HepG2 (cell line): ENCODE measurements around the gene DNASE2B. TPM values are rescaled to one million over a fixed set of nuclear protein-coding genes. Genes with fewer than 3 reads are reported as not detected.

ENCODE experiments used
- ATAC-seq: fragments of 200-7000 bp; cut with Tn5 transposase; 3 replicates; pipeline ENCODE4 v1.9.1; 2020; ENCODE audit warnings: mild to moderate bottlenecking, moderate library complexity
- BruUV-seq: library from RNA; stranded (reverse); fragments of 400-500 nt; replicated peaks from 2 replicates; lab custom pipeline; 2021; lab: Mats Ljungman, UMichigan
- CTCF ChIA-PET: fragments of 300-600 bp; formaldehyde crosslinking; extraction: SDS; loops from one replicate; lab custom pipeline; 2021; ENCODE audit warnings: low total read pairs, inconsistent platforms, low intra/inter-chr PET ratio; lab: Yijun Ruan, JAX
- POLR2A ChIA-PET: fragments of 350-600 bp; sonication (Branson Sonifier 250); formaldehyde crosslinking; loops from one replicate; lab custom pipeline; 2020; ENCODE audit warnings: antibody characterized with exemption, inconsistent platforms; lab: Yijun Ruan, JAX
- DNase-seq: peaks from one replicate; pipeline ENCODE4 v3.0.0-alpha.2; 2015; ENCODE audit warnings: low spot score
- FAIRE-seq: peaks from 3 replicates; lab custom pipeline; 2011; peaks lifted over from hg19 to GRCh38; lab: Jason Lieb, UNC
- H2AFZ ChIP-seq: one replicate; pipeline ENCODE4 v1.6.1; 2011; ENCODE audit warnings: low read length, inconsistent platforms
- H3K27ac ChIP-seq: fragments of 300-600 bp; 3 replicates; pipeline ENCODE4 v1.8.0; 2011; ENCODE audit warnings: mixed run types, mild to moderate bottlenecking, mixed read lengths, low read length, inconsistent platforms; ENCODE audit not compliant: insufficient read depth; ENCODE audit errors: extremely low read length
- H3K27me3 ChIP-seq, 2 experiments: fragments of 200-600 bp in 1 of 2; 2 replicates in 1 of 2; 3 replicates in 1 of 2; pipeline versions ENCODE4 v1.6.0 to v1.8.0; 2011; ENCODE audit warnings: low read length in 2 of 2, mild to moderate bottlenecking in 2 of 2, moderate library complexity in 2 of 2, inconsistent platforms in 1 of 2; ENCODE audit not compliant: insufficient read depth in 2 of 2, control insufficient read depth in 1 of 2
- H3K36me3 ChIP-seq, 2 experiments: fragments of 200-600 bp in 1 of 2; replicated peaks in 1 of 2; 2 replicates in 1 of 2; 3 replicates in 1 of 2; pipeline versions ENCODE4 v1.5.1 to v1.8.0; 2011; ENCODE audit warnings: low read length in 2 of 2, inconsistent platforms in 1 of 2; ENCODE audit not compliant: insufficient read depth in 2 of 2, control insufficient read depth in 1 of 2
- H3K4me1 ChIP-seq: 2 replicates; pipeline ENCODE4 v1.5.1; 2012; ENCODE audit warnings: low read length, inconsistent platforms; ENCODE audit not compliant: insufficient read depth
- H3K4me2 ChIP-seq: 2 replicates; pipeline ENCODE4 v1.6.0; 2011; ENCODE audit warnings: low read depth, low read length, inconsistent platforms
- H3K4me3 ChIP-seq, 3 experiments: fragments of 200-600 bp in 1 of 3; sonication (generic), shearing (Covaris generic) in 1 of 3; replicated peaks in 1 of 3; 2 replicates each; pipeline ENCODE4 v1.5.1; 2011 to 2016; ENCODE audit warnings: low read length in 3 of 3, inconsistent platforms in 2 of 3, low read depth in 2 of 3, mild to moderate bottlenecking in 2 of 3, control low read depth in 1 of 3, mixed read lengths in 1 of 3; ENCODE audit not compliant: insufficient read depth in 1 of 3
- H3K79me2 ChIP-seq: one replicate; pipeline ENCODE4 v1.6.1; 2011; ENCODE audit warnings: low read length, inconsistent platforms; ENCODE audit not compliant: insufficient read depth
- H3K9ac ChIP-seq: 2 replicates; pipeline ENCODE4 v1.6.0; 2011; ENCODE audit warnings: mild to moderate bottlenecking, low read depth, low read length, inconsistent platforms; ENCODE audit not compliant: insufficient read depth
- H3K9me3 ChIP-seq: 2 replicates; pipeline ENCODE4 v1.5.1; 2012; ENCODE audit warnings: mild to moderate bottlenecking, low read length
- H4K20me1 ChIP-seq: 2 replicates; pipeline ENCODE4 v1.6.0; 2011; ENCODE audit warnings: inconsistent platforms, mild to moderate bottlenecking, low read length, moderate library complexity; ENCODE audit not compliant: insufficient read depth
- AGO1 ChIP-seq: fragments of 200-400 bp; formaldehyde crosslinking; IDR thresholded peaks from 2 replicates; pipeline ENCODE4 v1.6.1; 2017; ENCODE audit warnings: mild to moderate bottlenecking, low read depth, low read length, moderate library complexity; ENCODE audit not compliant: poor library complexity, severe bottlenecking
- CREM ChIP-seq, 2 experiments: sonication (generic) in 1 of 2; formaldehyde crosslinking in 1 of 2; IDR thresholded peaks; 2 replicates each; pipeline versions ENCODE4 v1.4.0 to v1.6.1; 2016 to 2020; ENCODE audit warnings: antibody characterized with exemption in 1 of 2, mild to moderate bottlenecking in 1 of 2, missing genetic modification reagents in 1 of 2
- MEF2D ChIP-seq: sonication (generic); formaldehyde crosslinking; IDR thresholded peaks from 2 replicates; pipeline ENCODE4 v1.5.1; 2020; ENCODE audit warnings: mild to moderate bottlenecking, missing genetic modification reagents
- MYC ChIP-seq: sonication (generic); formaldehyde crosslinking; IDR thresholded peaks from 2 replicates; pipeline ENCODE4 v1.9.0; 2021; ENCODE audit warnings: missing genetic modification reagents, borderline replicate concordance
- RCOR2 ChIP-seq: IDR thresholded peaks from 2 replicates; pipeline ENCODE4 v1.6.1; 2016; ENCODE audit warnings: missing biosample characterization, missing genetic modification reagents
- WGBS: methylation state at CpG from one replicate; pipeline ENCODE4 v1.1.6; 2017; ENCODE audit warnings: low lambda C conversion rate; 5-methylcytosine and 5-hydroxymethylcytosine counted together
- in situ Hi-C: cut with HindIII; loops from 2 replicates; pipeline ENCODE4 v1.10.0; 2017; ENCODE audit warnings: low pct_unique_long_range_greater_than_20kb; ENCODE audit not compliant: extremely low pct_ligation_motif_present
- intact Hi-C: fragments of 100-400 bp; cut with micrococcal nuclease; formaldehyde crosslinking; loops from one replicate; pipeline ENCODE4 v1.10.0; 2022; ENCODE audit not compliant: unreplicated experiment
- polyA plus RNA-seq, 8 experiments: library from polyadenylated mRNA; depleted of rRNA in 3 of 8; stranded (reverse) in 7 of 8; unstranded in 1 of 8; fragments of >200 nt; fragmentation: Illumina TruSeq in 4 of 8; extraction: Trizol in 4 of 8; gene quantifications; 2 replicates each; pipeline versions ENCODE4 v1.2.1 to v1.2.3, GENCODE V29; 2011 to 2016; ENCODE audit warnings: low read depth in 4 of 8, missing spikeins in 1 of 8, mixed read lengths in 1 of 8; ENCODE audit not compliant: insufficient read depth in 1 of 8
- total RNA-seq, 5 experiments: library from RNA; depleted of rRNA; stranded (reverse); fragments of >200 nt; fragmentation: Illumina TruSeq; extraction: Trizol; gene quantifications; 2 replicates each; pipeline ENCODE4 v1.2.3, GENCODE V29; 2016; ENCODE audit warnings: low read depth in 1 of 5
- TF ChIP-seq, protein P1 (sequence below): sonication (generic); formaldehyde crosslinking; IDR thresholded peaks from 2 replicates; pipeline ENCODE4 v1.5.1; 2020; ENCODE audit warnings: missing genetic modification reagents, mild to moderate bottlenecking, borderline replicate concordance
- TF ChIP-seq, protein P2 (sequence below), 2 experiments: fragments of 450-650 bp in 1 of 2; sonication (generic) in 1 of 2; formaldehyde crosslinking; IDR thresholded peaks; 2 replicates each; pipeline versions ENCODE4 v1.5.0 to v1.8.0; 2020 to 2022; ENCODE audit warnings: mild to moderate bottlenecking in 1 of 2, missing genetic modification reagents in 1 of 2
- TF ChIP-seq, protein P3 (sequence below): sonication (generic); formaldehyde crosslinking; conservative IDR thresholded peaks from 2 replicates; pipeline ENCODE4 v1.4.0; 2020; ENCODE audit warnings: missing genetic modification reagents
- TF ChIP-seq, protein P4 (sequence below): sonication (generic); formaldehyde crosslinking; conservative IDR thresholded peaks from 2 replicates; pipeline ENCODE4 v1.8.0; 2022; ENCODE audit warnings: mild to moderate bottlenecking, moderate library complexity, missing genetic modification reagents

DNASE2B gene
- total and polyA plus RNA-seq, 2 of the 13 experiments (the other 11 are each of a cell fraction or from before 2014, with no cell fraction given): not detected

DNA sequence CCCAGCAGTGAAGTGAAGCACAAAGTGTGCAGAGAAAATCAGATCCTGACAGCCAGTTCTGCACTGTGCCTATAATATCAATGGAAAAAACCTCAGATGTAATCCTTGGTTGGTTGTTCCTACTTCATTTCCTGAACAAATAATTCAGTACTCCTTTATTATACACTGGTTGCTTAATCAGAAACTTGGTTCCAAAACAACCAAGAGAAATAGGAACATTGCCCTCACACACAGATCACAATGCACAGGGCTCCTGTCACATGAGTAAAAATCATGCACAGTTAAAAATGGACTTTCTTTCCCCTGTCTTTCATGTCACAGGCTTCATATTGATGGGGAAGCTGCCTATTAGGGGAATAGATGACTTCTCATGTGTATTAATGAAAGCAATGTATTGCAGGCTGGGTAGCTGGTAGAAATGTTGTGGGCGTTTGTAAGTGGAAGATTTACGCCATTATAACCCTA, 9.7 kb downstream of the DNASE2B start (continued):
- TF ChIP-seq, protein P1, sequence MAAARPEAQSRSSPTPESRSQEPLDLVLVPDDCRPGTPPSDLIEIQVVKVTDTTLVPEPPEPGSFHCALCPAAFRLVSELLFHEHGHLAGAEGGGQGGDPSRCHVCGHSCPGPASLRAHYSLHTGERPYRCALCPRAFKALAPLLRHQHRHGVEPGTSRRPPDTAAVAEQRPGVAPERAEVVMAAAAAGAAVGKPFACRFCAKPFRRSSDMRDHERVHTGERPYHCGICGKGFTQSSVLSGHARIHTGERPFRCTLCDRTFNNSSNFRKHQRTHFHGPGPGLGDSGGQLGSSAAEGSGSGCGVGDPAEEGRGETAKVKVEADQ (CRISPR knock-in tag): no peak
- TF ChIP-seq, protein P2, sequence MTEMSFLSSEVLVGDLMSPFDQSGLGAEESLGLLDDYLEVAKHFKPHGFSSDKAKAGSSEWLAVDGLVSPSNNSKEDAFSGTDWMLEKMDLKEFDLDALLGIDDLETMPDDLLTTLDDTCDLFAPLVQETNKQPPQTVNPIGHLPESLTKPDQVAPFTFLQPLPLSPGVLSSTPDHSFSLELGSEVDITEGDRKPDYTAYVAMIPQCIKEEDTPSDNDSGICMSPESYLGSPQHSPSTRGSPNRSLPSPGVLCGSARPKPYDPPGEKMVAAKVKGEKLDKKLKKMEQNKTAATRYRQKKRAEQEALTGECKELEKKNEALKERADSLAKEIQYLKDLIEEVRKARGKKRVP (CRISPR knock-in tag; IDR thresholded peaks at IDR 0.05): no peak
- TF ChIP-seq MEF2D (CRISPR knock-in tag) (no peak), RCOR2 (CRISPR knock-in tag) (no peak)
- TF ChIP-seq, protein P3, sequence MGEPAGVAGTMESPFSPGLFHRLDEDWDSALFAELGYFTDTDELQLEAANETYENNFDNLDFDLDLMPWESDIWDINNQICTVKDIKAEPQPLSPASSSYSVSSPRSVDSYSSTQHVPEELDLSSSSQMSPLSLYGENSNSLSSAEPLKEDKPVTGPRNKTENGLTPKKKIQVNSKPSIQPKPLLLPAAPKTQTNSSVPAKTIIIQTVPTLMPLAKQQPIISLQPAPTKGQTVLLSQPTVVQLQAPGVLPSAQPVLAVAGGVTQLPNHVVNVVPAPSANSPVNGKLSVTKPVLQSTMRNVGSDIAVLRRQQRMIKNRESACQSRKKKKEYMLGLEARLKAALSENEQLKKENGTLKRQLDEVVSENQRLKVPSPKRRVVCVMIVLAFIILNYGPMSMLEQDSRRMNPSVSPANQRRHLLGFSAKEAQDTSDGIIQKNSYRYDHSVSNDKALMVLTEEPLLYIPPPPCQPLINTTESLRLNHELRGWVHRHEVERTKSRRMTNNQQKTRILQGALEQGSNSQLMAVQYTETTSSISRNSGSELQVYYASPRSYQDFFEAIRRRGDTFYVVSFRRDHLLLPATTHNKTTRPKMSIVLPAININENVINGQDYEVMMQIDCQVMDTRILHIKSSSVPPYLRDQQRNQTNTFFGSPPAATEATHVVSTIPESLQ (CRISPR knock-in tag): no peak

DNA sequence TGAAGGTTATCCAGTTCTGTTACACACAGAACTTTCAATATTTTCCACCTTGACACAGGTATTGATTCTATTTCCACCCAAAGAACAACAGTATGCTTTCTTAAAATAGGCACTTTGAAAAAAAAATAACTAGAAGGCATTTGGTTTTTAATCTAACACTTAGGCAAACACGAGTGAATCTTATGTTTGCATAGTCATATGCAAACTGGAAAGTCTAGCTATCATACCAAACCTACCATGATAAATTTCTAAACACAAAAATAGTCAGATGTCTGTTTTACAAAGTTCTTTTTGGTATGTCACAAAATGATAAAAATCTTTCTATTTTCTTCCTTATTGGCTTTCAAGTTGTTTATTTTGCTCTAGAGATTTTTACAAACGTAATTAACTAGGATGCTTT, 11.6 kb downstream of the DNASE2B start:
- no TSS peak for BruUV-seq
- POLR2A ChIA-PET: no interaction called here
- DNase-seq (no peak), ATAC-seq (no peak), FAIRE-seq (no peak)
- H3K36me3 ChIP-seq: no peaks in the 10 kb centered on the region
- H4K20me1 ChIP-seq: no peaks in the 10 kb centered on the region
- TF ChIP-seq AGO1 (no peak), CREM (IDR thresholded peaks at IDR 0.05) (no peak), CREM (CRISPR knock-in tag; IDR thresholded peaks at IDR 0.05) (no peak), MYC (CRISPR knock-in tag) (no peak)
- TF ChIP-seq, protein P4, sequence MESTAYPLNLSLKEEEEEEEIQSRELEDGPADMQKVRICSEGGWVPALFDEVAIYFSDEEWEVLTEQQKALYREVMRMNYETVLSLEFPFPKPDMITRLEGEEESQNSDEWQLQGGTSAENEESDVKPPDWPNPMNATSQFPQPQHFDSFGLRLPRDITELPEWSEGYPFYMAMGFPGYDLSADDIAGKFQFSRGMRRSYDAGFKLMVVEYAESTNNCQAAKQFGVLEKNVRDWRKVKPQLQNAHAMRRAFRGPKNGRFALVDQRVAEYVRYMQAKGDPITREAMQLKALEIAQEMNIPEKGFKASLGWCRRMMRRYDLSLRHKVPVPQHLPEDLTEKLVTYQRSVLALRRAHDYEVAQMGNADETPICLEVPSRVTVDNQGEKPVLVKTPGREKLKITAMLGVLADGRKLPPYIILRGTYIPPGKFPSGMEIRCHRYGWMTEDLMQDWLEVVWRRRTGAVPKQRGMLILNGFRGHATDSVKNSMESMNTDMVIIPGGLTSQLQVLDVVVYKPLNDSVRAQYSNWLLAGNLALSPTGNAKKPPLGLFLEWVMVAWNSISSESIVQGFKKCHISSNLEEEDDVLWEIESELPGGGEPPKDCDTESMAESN (CRISPR knock-in tag): no peak
- in situ Hi-C loops: no loop called here
- no peaks in the 10 kb centered on the region for H3K79me2 ChIP-seq
- no peak overlapping the region for H3K4me2 ChIP-seq
- no peaks in the 10 kb centered on the region for H3K9me3 ChIP-seq
- no peaks in the 10 kb centered on the region for H3K27me3 ChIP-seq
- H3K9ac ChIP-seq: no peak overlapping the region
- H3K4me1 ChIP-seq: no peaks in the 10 kb centered on the region
- WGBS: 1% methylated on average over 2 of the region's 2 CpGs
- H3K4me3 ChIP-seq: no peak overlapping the region
- H3K27ac ChIP-seq: no peak overlapping the region
- H2AFZ ChIP-seq: no peak overlapping the region
- CTCF ChIA-PET: no interaction called here
- intact Hi-C loops: no loop called here
